Uterus (tissue), 2 donors: ENCODE data around the gene POU5F2.

Experiments used
- POLR2A ChIP-seq, 2 donors: fragments of 450-650 bp; IDR thresholded peaks; one replicate each; pipeline ENCODE4 v1.6.1; 2016; ENCODE audit warnings: antibody characterized with exemption in 2 of 2, mild to moderate bottlenecking in 1 of 2, moderate library complexity in 1 of 2
- TF ChIP-seq, protein P1 (sequence below), 4 experiments: fragments of 200-600 bp in 2 of 4; fragments of 450-650 bp in 2 of 4; sonication (generic) in 2 of 4; IDR thresholded peaks; one replicate each; pipeline ENCODE4 v1.5.1; 2016 to 2019; ENCODE audit warnings: antibody characterized with exemption in 4 of 4, mild to moderate bottlenecking in 2 of 4, moderate library complexity in 1 of 4

DNA sequence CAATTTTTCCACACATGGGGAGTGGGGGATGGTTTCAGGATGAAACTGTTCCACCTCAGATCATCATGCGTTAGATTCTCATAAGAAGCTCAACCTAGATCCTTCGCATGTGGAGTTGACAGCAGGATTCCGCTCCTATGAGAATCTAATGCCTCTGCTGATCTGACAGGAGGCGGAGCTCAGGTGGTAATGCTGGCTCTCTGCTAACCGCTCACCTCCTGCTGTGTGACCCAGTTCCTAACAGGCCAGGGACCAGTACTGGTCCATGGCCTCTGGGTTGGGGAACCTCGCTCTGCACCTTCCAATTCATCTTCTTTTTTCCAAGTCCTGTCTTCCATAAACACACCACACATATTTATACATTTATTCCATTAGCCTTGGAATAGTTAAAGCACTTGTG is 33.0 kb downstream of the POU5F2 start:
- TF ChIP-seq, protein P1, sequence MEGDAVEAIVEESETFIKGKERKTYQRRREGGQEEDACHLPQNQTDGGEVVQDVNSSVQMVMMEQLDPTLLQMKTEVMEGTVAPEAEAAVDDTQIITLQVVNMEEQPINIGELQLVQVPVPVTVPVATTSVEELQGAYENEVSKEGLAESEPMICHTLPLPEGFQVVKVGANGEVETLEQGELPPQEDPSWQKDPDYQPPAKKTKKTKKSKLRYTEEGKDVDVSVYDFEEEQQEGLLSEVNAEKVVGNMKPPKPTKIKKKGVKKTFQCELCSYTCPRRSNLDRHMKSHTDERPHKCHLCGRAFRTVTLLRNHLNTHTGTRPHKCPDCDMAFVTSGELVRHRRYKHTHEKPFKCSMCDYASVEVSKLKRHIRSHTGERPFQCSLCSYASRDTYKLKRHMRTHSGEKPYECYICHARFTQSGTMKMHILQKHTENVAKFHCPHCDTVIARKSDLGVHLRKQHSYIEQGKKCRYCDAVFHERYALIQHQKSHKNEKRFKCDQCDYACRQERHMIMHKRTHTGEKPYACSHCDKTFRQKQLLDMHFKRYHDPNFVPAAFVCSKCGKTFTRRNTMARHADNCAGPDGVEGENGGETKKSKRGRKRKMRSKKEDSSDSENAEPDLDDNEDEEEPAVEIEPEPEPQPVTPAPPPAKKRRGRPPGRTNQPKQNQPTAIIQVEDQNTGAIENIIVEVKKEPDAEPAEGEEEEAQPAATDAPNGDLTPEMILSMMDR (IDR thresholded peaks at IDR 0.05), result no peak
- no peak for TF ChIP-seq POLR2A (IDR thresholded peaks at IDR 0.05)
